ENCODE data around the gene CCKAR.

CCKAR gene

GRCh38 chr4:26459054-26459755, 31.1 kb downstream of the CCKAR start:
- TF ChIP-seq CTCF (IDR thresholded peaks at IDR 0.05; ENCODE audit: low read depth, low read length): peak; percentile 59
- DNase-seq (ENCODE audit: extremely low read depth, low read depth): peak; percentile 47

GRCh38 chr4:26458157-26458561, 32.1 kb downstream of the CCKAR start:
- no peak for TF ChIP-seq CTCF (IDR thresholded peaks at IDR 0.05; ENCODE audit: low read depth, low read length)
- DNase-seq (ENCODE audit: extremely low read depth, low read depth): no peak

- no peak for DNase-seq (ENCODE audit: extremely low read depth, low read depth)
- no peak for TF ChIP-seq CTCF (IDR thresholded peaks at IDR 0.05; ENCODE audit: low read depth, low read length)
Measured at GRCh38 chr4:26457412-26457811, 32.9 kb downstream of the CCKAR start.

DNA sequence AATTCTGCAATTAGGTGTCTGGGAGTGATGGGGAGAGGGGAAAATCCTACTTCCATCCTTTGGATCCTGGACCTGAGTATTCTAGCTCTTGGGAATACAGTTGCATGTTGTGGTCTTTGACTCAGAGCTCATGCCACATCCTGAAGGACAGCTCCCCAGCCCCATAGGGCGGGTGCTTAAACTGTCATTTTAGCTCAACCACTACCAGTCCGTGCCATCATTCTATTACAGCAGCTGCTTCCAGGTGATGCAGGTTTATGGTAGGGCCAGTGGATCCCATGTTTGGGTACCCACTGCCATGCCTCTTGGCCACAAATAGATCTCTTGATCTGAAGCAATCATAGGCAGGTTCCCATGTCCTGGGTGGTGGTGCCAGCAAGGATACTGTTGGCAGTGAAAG, 34.7 kb downstream of the CCKAR start:
- no peak for DNase-seq (ENCODE audit: extremely low read depth, low read depth)

GRCh38 chr4:26454961-26455360, 35.3 kb downstream of the CCKAR start:
- no peak for TF ChIP-seq CTCF (IDR thresholded peaks at IDR 0.05; ENCODE audit: low read depth, low read length)
- no peak for DNase-seq (ENCODE audit: extremely low read depth, low read depth)

More for the DNA sequence above, 34.7 kb downstream of the CCKAR start:
- TF ChIP-seq CTCF (IDR thresholded peaks at IDR 0.05; ENCODE audit: low read depth, low read length): no peak

GRCh38 chr4:26452565-26453531, 37.4 kb downstream of the CCKAR start:
- TF ChIP-seq CTCF (IDR thresholded peaks at IDR 0.05; ENCODE audit: low read depth, low read length): no peak
- DNase-seq (ENCODE audit: extremely low read depth, low read depth): no peak

- TF ChIP-seq CTCF (IDR thresholded peaks at IDR 0.05; ENCODE audit: low read depth, low read length): no peak
- no peak for DNase-seq (ENCODE audit: extremely low read depth, low read depth)
Measured at GRCh38 chr4:26451597-26451996, 38.7 kb downstream of the CCKAR start.
